IPS-NIHi7 (cell line): ENCODE results near the gene PRKCD.
"Not testable (repeated sequence)": the region's sequence is repeated elsewhere in the genome, so short reads cannot be mapped to it uniquely, and the experiment has no call there.

Experiments used
- DNase-seq: peaks from one replicate; pipeline ENCODE4 v3.0.0; 2012; ENCODE audit warnings: mixed read lengths; ENCODE audit errors: extremely low spot score

PRKCD gene

GRCh38 chr3:53139906-53140846 is 20.8 kb upstream of the PRKCD start:
- DNase-seq = no peak

GRCh38 chr3:53140847-53141845 is 19.9 kb upstream of the PRKCD start:
- no peak for DNase-seq

DNA sequence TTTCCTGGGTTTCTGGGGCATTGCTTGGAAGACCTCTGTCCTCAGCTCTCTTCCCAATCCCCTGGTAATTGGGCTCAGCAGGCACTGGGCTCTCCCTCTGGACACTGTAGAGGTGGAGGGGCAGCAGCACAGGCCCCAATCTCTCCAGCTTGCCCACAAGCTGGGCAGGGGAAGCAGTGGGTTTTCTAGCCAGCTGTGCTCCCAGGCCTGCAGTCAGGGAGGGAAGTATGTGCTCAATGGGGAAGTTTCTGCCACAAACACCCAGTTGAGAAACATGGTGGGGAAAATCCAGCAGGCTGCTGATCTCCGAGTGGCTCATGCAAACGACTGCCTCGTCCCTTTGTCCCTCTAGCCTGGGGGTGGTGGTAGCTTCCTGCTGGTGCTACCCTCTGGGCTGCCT is 18.0 kb upstream of the PRKCD start:
- DNase-seq = no peak

- no peak for DNase-seq
These were observed 16.6 kb upstream of the PRKCD start for GRCh38 chr3:53144446-53144845.

GRCh38 chr3:53144862-53145712 is 15.9 kb upstream of the PRKCD start:
- DNase-seq = no peak

DNA sequence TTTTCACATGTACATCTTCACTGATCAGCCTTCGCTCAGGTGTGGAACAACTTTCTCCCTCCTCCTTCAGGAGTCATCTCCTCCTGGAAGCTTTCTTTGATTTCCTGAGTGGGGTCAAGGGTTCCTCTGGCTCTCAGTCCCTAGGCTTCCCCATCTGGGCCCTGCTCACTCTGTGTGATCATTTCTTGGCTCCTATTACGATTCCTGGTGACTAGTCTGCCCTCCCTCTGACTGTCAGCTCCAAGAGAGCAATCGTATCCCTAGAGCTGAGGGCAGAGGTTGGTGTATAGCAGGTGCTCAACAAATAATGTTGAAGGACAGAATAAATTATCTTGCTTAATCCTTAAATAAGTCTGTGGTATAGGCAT is 15.3 kb upstream of the PRKCD start:
- no peak for DNase-seq

DNA sequence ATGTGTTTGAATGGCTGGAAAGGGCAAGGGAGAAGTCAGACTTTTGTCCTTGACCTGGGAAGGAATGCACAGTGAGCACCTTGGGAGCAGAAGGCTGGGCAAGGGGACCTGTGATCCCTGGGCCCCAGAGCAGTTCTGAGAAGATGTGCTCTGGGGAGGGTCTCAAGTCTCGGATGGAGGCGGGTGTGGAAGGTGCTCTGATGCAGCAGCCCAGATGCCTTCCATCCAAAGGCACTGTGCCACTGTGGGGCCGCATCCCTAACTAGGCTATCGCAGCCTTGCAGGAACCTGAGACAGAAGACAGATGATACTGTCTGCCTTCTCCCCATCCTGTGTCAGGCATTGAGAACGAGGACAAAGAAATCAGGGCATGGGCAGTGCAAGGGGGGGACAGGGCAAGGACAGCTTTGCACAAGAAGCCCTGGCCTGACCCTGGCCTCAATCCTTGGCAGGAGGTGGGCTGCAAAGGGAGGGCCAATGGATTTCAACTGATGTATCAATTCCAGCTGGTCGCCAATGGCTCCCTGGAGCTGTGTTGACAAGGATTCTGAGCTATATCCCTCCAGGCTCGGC is 14.6 kb upstream of the PRKCD start:
- DNase-seq = no peak

- DNase-seq = no peak
These were observed 13.7 kb upstream of the PRKCD start for GRCh38 chr3:53147151-53147902.

- DNase-seq = no peak
These were observed 13.1 kb upstream of the PRKCD start for GRCh38 chr3:53147903-53148400.

DNA sequence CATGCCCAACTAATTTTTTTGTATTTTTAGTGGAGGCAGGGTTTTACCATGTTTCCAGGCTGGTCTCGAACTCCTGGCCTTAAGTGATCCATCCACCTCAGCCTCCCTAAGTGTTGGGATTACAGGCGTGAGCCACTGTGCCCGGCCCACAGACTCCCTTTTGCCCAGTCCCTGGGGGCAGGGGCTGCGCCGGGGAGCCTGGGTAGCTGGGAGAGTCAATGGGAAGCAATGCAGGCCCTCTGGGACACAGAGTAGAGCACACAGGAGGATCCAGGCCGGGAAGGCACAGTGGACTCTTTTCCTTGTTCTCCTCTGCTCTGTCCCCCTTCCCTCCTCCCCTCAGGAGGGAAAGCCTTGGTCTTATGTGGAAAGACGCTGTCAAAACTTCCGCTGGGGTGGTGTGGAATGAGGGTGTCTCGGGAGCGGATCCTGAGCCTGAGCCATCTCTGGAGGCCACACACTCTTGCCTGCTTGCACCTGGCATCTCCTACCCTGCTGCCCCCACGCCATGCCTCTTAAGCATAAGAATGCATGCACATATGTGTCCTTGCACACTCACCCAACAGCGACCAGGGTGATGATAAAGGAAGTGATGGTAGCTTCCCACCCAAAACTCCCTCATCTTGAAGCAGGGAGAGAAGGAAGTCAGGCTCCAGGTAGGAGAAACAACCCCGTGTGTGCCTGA is 11.9 kb upstream of the PRKCD start:
- no peak for DNase-seq

DNA sequence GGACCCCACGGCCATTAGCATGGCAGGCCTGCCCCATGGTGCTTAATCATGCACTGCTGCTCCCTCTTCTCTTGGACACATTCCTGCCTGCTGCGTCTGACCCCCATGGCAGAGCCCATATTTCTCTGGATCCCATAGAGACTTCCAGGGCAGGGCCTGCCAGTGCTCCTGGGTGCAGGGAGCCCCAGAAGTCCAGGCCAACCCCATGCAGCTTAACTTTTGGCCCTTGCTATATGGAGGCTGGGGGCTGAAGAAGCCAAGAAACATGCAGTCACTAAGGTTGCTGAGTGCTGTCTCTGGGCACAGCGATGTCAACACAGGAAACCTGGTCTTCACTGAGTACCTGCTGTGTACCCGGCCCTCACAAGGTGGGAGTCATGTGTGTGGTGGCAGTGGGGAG is 11.3 kb upstream of the PRKCD start:
- no peak for DNase-seq

- no peak for DNase-seq
These were observed 10.5 kb upstream of the PRKCD start for GRCh38 chr3:53150247-53151085.

DNA sequence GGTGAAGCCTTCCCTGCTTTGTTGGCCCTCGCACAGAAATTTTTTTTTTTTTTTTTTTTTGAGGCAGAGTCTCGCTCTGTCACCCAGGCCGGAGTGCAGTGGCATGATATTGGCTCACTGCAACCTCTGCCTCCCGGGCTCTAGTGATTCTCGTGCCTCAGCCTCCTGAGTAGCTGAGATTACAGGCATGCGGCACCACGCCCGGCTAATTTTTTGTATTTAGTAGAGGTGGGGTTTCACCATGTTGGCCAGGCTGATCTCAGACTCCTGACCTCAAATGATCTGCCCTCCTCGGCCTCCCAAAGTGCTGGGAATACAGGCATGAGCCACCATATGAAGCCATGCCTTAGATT is 9.9 kb upstream of the PRKCD start:
- DNase-seq = not testable (repeated sequence)

DNA sequence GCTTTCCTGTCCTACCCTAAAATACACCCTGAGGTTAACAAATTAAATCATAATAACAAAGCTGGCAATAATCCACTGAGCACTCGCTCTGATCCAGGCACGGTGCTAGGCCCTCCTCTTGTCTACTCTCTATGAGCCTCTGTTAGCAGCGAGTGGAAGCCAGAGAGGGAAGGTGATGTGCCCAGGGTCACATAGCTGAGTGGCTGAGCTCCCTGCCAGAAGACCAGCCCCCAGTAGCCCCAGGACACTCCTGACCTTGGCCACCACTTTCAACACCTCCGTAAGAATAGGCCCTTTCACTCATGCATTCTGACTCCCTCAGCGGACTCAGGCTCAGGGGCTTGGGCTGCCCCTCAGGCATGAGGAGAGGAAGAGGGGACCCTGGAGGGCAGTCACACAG is 9.5 kb upstream of the PRKCD start:
- no peak for DNase-seq

- no peak for DNase-seq
These were observed 8.9 kb upstream of the PRKCD start for GRCh38 chr3:53151870-53152660.

GRCh38 chr3:53153264-53153823 is 7.7 kb upstream of the PRKCD start:
- DNase-seq = no peak

DNA sequence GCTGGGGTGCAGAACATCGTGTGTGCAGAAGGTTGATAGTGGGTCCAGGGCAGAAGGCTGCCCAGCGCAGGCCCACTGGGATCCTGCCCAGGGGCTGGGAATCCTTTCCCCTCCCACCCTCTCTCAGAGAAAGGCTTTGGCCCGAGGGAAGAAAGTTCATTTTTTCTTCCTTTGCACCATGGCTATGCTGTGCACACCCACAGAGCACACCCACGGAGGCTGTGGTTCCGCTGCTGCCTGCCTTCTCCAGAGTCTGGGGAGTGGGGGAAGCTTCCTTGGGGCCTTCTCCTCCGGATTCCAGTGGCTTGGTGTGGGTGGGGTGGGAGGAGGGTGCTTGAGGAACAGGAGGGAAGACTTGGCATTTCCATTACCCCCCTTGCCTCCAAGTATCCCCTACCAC is 7.0 kb upstream of the PRKCD start:
- no peak for DNase-seq

DNA sequence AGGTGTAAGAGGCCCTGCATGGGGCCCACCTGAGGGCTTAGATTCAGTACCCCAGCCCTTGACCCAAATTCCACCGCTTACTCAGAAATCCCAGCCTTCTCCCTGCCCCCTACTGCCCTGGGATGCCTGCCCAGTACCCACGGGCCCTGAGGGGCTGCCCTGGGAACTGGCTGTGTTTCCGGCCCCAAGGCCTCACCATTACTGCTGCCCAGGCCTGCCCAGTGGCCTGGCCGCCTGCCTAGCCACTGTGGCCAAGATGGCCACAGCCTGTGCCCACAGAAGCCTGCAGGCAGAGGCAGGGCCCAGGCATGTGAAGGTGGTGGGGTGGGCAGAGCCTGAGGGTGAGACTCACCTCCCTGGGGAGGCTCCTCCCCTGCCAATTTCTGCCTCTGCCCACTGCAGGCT is 6.1 kb upstream of the PRKCD start:
- DNase-seq = no peak
